ENCODE measurements around the gene FER.
"Not testable (repeated sequence)": the region's sequence is repeated elsewhere in the genome, so short reads cannot be mapped to it uniquely, and the experiment has no call there.

Gene FER

DNA sequence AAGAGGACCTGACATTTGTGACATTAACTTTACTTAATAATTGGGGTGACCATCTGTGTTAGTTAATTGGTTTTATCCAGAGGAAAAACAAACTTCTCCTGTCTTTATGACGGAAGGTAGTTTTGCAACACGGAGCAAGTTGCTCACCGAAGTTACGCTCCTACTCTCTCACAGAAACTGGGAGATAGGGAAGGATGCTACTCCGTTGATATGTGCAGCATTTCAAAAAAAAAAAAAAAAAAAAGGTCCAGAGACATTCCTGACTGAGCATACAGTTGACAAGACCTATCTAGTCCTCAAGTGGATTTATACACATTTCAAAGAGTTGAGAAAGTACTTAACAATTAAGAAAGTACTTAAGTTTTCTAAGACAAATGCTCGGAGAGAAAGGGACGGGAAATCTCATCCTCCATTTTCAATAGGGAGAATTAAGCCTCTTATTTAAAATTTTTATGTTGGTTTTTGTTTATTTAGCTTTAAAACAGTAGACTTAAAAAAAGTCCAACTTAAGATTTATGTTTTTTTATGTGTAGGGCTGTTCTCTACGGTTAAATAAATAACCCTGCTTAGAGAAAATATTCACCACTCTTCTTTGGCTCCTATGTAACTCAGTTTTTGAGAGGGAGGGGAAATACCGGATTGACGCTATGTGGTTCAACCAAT, 455 bp upstream of the FER start:
- no peak for DNase-seq

DNA sequence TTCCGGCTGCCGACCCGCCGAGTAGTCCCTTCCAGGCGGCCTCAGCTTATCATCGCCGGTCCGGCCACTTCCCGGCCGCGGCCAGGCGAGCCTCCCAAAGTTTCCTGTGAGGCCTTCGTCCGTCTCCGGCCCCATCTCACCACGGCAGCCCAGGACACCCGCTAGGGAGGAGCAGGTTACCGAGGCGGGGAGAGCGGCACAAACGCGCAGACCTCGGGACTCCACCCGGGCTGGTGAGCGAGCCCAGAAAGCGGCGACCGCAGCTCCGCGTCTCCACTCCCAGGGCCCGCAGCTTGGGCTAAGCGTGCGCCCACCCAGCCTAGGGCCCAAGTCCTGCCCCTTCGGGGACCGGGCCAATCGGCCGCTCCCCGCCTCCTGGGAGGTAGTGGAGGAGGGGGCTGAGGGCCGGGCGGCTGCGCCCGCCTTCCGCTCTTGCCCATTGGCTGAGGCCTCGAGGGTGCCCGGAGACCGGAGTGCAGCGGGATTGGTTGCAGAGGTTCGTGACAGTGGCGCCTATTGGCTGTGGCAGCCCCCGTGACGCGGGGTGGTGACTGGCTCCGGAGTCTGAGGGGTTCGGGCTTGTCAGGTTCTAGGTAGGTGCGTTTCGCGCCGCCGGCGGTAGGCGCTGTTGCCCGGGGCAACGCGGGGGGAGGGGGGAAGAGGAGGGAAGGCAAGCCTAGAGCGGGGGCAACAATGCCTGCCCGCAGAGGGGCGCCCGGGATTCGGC, 867 bp downstream of the FER start:
- peak; percentile 93 to 100 (median 99) for DNase-seq

DNA sequence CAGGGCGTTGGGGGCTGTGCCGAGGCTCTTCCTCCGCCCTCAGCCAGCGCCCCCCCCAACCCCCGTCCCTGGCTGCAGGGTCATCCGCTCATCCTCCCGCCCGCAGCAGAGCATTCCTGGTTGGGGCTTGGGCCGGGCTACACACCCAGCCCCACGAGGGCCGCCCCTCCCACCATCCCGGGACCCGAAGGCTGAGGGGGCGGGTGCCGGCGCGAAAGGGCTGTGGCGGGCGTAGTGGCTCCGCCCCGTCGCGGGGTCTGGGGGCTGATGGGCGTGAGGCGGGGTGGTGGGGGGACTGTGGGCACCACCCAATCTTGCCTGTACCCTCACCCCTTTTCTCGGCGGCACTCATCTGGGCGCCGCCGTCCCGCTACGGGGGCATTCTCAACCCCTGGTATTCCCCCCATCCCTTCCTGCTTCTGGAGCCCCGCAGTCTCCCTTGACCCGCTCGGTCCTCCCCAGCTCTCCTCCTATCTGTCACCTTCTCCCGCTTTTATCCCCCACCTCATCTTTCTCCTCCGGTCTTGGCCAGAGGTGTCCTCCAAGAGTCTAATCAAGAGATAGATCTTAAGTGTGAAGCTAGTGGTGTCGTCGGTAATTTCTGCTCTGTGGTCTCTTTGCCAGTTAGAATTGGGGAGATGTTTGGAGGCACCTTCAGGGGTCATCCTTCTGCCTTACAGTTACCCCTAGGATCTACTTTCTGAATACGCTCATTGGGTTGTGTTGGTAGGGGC, 1.6 kb downstream of the FER start:
- DNase-seq: peak in 23 of 56 donors; percentile 18 to 87 (median 60)

DNA sequence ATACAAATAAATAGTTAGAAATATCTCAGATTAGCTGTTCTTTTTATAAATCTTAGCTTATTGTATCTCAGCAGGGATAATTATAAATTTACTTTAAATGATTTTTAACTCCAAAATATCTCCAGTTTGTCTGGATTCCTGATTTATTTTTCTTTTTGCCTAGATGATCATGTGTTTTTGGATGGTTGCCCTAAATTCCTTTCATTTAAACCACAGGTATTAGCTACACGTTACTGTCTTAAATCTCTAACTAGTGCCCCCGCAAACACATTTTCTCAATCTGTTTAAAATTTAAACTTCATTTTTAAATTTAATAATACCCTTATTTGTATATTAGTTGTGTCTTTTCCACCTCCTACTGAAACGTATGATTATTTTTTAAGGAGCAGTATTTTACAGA, 5.6 kb downstream of the FER start:
- no peak for DNase-seq

DNA sequence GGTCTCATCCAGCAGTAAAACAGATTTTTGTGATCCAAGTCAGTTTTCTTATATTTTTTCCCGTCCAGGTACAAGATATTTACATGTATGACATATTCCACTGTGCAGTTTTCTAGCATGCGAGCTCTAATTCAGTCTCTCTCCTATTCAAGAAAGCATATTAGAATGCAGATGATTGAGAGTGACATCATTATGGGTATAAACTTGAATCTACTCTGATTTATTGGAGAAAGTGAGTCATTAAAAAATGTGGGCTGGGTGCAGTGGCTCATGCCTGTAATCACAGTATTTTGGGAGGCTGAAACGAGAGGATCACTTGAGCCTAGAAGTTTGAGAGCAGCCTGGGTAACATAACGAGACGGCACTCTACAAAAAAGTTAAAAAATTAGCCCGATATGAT, 6.2 kb downstream of the FER start:
- peak in 1 of 56 donors; percentile 3 for DNase-seq

DNA sequence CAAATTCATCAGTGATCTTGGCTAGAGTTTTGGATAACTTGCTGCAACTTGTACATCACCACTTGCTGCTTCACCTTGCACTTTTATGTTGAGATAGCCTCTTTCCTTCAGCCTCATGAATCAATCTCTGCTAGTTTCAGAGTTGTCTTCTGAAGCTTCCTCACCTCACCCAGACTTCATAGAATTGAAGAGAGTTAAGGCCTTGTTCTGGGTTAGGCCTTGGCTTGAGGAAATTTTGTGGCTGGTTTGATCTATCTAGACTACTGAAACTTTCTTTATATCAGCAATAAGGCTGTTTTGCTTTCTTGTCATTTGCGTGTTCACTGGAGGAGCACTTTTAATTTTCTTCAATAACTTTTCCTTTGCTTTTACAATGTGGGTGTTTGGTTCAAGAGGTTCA, 12.8 kb downstream of the FER start:
- DNase-seq: no peak

DNA sequence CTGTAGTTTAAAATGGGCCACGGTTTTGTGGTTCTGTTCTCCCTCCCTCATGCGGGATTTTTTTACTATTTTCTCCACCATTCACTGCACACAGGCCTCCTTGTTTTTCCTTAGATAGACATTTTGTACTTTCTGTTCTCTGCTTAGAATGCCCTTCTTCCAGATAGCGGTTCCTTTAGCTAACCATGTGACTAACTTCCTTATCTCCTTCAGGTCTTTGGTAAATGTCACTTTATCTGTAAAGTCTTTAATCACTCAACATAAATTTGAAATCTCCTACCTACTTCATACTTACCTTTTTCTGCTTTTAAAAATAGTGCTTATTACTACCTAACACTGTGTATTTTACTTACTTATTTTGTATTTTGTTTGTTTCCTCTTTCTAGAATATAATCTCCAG, 15.0 kb downstream of the FER start:
- DNase-seq: no peak

DNA sequence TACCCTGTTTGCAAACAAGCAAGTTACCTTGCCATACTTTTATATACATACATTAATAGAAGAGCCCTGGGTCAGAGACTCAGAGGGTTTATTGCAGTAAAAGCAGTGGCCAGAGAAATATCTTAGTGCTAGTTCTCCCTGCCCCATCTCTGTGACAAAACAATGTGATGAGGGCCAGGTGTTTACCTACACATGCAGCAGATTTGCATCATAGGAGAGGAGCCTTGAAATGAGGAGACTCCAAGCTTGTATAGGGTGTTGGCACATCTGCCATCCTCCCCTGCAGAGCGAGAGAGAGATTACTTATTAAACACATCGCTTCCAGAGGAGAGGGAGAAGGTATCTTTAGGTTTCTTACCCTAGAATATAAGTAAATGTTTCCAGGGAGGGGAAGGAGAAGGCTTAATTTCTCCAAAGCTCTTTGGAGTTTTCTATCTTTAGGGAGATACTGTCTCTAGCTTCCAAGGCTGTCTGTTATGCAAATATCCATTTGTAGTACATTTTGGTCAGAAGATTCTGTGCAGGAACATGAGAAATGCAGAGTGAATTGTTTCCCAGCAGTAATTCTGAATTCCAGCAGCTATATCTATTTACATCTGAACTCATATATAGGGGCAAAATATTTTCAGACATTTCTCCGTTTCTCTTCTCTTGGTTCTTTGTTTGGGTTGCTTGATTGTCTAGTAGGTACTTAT, 15.7 kb downstream of the FER start:
- DNase-seq: no peak

DNA sequence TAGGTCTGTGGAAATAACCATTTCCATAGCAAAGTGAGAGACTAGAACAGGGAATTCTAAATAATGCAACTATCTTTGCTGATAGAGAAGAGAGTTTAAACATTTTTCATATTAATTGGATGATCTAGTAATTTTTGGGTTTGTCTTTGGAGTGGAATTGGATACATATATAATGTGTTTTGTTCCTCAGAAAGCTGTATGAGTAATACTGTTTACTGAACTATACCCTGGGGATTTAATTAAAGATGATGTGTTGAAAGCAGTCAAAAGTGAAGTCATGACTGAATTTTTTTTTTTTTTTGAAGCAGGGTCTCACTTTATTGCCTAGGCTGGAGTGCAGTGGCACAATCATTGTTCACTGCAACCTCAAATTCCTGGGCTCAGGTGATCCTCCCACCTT, 17.9 kb downstream of the FER start:
- DNase-seq: no peak

DNA sequence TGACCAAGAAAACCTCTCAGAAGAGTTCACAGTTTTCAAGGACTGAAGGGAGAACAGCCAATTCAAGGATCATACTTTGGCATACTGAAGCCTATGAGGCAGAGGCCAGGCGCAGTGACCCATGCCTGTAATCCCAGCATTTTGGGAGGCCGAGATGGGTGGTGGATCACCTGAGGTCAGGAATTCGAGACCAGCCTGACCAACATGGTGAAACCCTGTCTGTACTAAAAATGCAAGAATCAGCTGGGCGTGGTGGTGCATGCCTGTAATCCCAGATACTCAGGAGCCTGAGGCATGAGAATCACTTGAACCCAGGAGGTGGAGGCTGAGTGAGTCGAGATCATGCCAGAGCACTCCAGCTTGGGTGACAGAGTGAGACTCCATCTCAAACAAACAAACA, 19.2 kb downstream of the FER start:
- not testable (repeated sequence) for DNase-seq

DNA sequence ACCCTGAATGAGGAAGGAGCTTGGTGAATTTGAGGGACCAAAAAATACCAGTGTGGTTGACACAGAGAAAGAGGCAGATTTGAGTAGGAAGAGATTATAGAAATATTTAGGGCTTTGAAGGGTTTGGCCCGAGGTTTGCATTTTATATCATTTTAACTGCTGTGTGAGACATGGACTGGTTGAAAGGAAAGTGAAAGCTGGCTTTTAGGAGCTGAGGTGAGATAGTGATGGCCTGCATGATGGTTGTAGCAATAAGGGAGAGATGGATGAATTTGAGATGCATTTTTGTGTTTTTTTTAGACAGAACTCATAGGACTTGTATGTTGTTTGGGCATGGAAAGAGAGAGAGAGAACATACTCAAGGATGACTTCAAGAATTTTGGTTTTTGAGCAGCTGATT, 21.7 kb downstream of the FER start:
- no peak for DNase-seq

DNA sequence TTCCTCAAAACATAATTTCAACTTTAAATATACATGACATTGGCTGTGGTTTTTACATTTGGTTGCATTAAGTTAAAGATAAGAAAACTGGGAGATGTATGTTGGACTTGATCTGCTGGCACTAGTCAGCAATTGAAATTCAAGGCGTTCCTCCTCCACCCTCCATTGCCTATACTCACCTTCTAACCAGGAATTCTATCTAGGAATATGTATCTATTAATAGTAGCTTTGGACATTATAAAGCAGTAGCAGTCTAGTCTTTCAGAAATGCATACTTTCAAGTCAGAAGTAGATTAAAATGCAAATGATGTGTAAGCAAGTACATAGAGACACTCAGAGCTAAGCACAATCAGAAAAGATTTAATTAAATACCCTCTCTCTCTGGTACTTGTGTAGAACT, 24.9 kb downstream of the FER start:
- no peak for DNase-seq

DNA sequence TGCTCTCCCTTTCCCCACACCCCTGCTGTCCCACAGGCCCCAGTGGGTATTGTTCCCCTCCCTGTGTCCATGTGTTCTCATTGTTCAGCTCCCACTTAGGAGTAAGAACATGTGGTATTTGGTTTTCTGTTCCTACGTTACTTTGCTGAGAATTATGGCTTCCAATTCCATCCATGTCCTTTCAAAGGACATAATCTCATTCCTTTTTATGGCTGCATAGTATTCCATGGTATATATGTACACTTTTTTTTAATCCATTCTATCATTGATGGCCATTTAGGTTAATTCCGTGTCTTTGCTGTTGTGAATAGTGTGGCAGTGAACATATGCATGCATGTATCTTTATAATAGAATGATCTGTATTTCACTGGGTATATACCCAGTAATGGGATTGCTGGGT, 25.6 kb downstream of the FER start:
- no peak for DNase-seq

DNA sequence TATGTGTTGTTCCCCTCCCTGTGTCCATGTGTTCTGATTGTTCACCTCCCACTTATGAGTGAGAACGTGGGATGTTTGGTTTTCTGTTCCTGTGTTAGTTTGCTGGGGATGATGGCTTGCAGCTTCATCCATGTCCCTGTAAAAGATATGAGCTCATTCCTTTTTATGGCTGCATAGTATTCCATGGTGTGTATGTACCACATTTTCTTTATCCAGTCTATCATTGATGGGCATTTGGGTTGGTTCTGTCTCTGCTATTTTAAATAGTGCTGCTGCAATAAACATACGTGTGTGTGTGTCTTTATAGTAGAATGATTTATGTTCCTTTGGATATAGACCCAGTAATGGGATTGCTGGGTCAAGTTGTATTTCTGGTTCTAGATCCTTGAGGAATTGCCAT, 26.4 kb downstream of the FER start:
- DNase-seq: not testable (repeated sequence)

DNA sequence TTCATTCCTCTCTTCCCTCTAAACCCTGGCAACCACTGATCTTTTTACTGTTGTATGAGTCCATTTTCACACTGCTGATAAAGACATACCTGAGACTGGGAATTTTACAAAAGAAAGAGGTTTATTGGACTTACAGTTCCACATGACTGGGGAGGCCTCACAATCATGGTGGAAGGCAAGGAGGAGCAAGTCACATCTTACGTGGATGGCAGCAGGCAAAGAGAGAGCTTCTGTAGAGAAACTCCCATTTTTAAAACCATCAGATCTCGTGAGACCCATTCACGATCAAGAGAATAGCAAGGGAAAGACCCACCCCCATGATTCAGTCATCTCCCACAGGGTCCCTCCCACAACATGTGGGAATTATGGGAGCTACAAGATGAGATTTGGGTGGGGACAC, 29.9 kb downstream of the FER start:
- DNase-seq: not testable (repeated sequence)

DNA sequence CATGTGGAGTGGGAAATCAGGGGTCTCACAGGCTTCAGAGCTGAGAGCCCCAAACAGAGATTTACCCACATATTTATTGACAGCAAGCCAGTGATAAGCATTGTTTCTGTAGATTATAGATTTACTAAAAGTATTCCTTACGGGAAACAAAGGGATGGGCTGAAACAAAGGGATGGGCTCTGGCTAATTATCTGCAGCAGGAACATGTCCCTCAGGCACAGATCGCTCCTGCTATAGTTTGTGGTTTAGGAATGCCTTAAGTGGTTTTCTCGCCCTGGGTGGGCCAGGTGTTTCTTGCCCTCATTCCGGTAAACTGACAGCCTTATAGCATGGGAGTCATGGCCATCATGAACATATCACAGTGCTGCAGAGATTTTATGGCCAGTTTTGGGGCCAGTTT, 36.9 kb downstream of the FER start:
- DNase-seq: not testable (repeated sequence)

DNA sequence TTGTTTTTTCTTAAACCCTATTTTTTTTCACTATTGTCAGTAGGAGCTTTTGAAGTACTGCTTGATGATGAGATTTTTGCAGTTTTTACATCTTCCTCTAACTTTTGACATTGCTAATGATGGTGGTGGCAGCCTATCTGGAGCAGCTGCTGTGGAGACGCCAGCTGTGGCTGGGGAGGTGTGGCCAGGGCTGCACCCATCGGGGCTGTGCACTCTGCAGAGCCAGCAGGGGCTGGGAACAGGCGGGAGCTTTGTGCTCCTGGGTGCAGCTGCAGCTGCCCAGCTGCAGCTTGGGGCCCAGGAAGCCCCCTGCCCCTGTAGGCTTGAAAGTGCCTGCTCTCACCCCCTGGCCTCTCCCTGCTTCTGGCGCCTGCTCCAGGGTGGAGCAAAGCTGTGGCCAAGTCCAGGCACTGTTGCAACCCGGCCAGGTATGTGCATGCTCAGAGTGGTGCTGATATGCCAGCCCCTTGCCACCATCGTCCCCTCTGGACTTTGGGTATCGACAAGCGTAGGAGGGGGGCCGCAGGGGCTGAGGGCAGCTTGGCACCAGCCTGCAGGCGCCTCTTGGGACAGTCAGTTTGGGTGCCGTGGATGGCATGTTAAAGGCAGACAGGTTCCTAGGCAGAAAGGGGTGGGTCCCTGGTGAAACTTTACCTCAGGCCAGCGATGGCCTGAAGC, 39.2 kb downstream of the FER start:
- DNase-seq: peak in 11 of 56 donors; percentile 2 to 25 (median 7)

DNA sequence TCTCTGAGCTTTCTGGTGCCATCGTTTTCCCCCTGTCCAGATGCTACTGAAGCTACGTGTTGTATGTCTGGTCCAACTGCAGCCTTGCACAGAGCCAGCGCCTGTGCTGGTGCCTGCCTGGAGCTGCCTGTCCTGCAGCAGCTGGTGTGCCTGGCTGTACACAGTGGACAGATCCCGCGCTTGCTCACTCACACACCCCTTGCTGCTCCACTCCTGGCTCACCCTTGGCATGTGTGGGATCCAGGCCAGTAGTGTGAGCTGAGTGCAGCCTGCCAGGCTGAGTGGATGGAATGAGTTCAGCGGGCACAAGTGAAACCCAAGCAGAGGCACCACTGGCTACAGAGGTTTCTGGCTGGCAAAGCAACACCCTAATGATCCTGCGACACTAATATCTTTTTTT, 40.4 kb downstream of the FER start:
- peak in 46 of 56 donors; percentile 8 to 82 (median 34) for DNase-seq

DNA sequence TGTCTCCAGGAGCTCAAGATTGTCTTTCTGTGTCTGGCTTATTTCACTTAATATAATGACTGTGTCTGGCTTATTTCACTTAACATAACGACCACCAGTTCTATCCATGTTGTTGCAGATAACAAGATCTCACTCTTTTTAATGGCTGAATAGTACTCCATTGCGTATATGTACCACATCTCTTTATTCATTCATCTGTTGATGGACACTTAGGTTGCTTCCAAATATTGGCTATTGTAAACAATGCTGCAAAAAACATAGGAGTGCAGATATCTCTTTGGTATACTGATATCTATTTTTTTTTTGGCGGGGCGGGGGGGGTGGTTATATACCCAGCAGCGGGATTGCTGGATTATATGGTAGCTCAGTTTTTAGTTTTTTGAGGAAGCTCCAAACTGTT, 45.5 kb downstream of the FER start:
- DNase-seq: no peak

DNA sequence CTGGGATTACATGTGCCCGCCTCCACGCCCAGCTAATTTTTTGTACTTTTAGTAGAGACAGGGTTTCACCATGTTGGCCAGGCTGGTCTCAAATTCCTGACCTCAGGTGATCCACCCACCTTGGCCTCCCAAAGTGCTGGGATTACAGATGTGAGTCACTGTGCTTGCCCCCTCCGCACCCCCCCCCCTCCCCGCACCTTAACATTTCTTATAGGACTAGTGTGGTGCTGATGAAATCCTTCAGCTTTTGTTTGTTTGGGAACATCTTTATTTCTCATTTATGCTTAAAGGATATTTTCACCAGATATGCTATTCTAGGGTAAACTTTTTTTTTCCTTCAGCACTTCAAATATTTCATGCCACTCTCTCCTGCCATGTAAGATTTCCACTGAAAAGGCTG, 46.7 kb downstream of the FER start:
- DNase-seq: not testable (repeated sequence)

DNA sequence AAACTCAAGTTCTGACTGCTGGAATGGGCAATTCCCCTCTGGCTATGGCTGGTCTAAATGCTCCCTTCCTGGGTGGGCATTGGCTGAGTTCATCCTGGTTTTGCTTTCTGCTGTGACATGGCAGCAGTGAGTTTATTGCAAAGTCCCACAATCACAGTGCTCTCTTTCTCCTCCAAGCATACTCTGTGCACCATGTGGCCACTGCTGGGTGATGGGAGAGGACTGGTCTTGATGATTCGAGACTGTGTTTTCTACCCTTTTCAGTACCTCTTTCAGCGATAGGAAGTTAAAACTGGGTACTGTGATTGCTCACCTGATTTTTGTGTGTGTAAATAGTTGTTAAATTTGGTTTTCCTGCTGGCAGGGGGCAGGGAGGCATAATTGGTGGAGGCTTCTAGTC, 49.7 kb downstream of the FER start:
- no peak for DNase-seq

Measured in nucleus accumbens (tissue), 56 donors.